Ishikawa (cell line): ENCODE measurements around the gene AP5Z1.

Experiments used
- CEBPB ChIP-seq: IDR thresholded peaks from 2 replicates; pipeline ENCODE4 v1.6.1; 2012
- CREB1 ChIP-seq: IDR thresholded peaks from 2 replicates; pipeline ENCODE4 v1.6.1; 2012; ENCODE audit warnings: low read depth
- EGR1 ChIP-seq: IDR thresholded peaks from 2 replicates; pipeline ENCODE4 v1.6.1; 2012
- EP300 ChIP-seq: IDR thresholded peaks from 2 replicates; pipeline ENCODE4 v1.6.1; 2012; ENCODE audit warnings: borderline replicate concordance
- FOXM1 ChIP-seq: IDR thresholded peaks from 2 replicates; pipeline ENCODE4 v1.6.1; 2012; ENCODE audit warnings: low read depth, borderline replicate concordance
- NFIC ChIP-seq: IDR thresholded peaks from 2 replicates; pipeline ENCODE4 v1.6.1; 2012
- RAD21 ChIP-seq: IDR thresholded peaks from 2 replicates; pipeline ENCODE4 v1.6.1; 2012; ENCODE audit warnings: low read depth
- TAF1 ChIP-seq: IDR thresholded peaks from 2 replicates; pipeline ENCODE4 v1.6.1; 2012; ENCODE audit warnings: low read depth, mild to moderate bottlenecking
- TCF12 ChIP-seq: IDR thresholded peaks from 2 replicates; pipeline ENCODE4 v1.6.1; 2012; ENCODE audit warnings: low read depth
- TEAD4 ChIP-seq: IDR thresholded peaks from 2 replicates; pipeline ENCODE4 v1.6.1; 2012
- YY1 ChIP-seq: IDR thresholded peaks from 2 replicates; pipeline ENCODE4 v1.6.1; 2012; ENCODE audit warnings: low read depth
- ZBTB7A ChIP-seq: IDR thresholded peaks from 2 replicates; pipeline ENCODE4 v1.6.1; 2012; ENCODE audit warnings: low read depth
- TF ChIP-seq, protein P1 (sequence below): IDR thresholded peaks from 2 replicates; pipeline ENCODE4 v1.6.1; 2012
- TF ChIP-seq, protein P2 (sequence below): IDR thresholded peaks from 2 replicates; pipeline ENCODE4 v1.6.1; 2012; ENCODE audit warnings: low read depth, mild to moderate bottlenecking
- TF ChIP-seq, protein P3 (sequence below): IDR thresholded peaks from 2 replicates; pipeline ENCODE4 v1.6.1; 2012

The AP5Z1 gene

DNA sequence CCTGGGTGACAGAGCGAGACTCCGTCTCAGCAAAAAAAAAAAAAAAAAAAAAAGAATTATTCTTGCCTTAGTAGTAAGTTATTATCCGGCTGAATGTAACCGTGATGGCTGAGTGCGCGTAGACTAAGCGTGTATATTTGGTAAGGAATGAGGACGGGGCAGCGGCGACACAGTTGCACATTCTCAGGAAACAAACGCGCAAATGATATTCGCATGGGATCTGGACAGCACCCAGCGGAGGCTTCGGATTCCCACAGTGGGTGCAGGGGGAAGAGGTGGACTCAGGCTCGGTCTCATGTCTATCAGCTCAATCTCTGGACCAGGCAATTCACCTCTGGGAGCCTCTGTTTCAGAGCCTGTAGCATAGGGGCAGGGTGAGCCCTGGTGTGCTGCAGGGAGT lies 57.3 kb downstream of the AP5Z1 start:
- TF ChIP-seq, protein P1, sequence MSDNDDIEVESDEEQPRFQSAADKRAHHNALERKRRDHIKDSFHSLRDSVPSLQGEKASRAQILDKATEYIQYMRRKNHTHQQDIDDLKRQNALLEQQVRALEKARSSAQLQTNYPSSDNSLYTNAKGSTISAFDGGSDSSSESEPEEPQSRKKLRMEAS = no peak
- TF ChIP-seq RAD21 = no peak
- TF ChIP-seq, protein P2, sequence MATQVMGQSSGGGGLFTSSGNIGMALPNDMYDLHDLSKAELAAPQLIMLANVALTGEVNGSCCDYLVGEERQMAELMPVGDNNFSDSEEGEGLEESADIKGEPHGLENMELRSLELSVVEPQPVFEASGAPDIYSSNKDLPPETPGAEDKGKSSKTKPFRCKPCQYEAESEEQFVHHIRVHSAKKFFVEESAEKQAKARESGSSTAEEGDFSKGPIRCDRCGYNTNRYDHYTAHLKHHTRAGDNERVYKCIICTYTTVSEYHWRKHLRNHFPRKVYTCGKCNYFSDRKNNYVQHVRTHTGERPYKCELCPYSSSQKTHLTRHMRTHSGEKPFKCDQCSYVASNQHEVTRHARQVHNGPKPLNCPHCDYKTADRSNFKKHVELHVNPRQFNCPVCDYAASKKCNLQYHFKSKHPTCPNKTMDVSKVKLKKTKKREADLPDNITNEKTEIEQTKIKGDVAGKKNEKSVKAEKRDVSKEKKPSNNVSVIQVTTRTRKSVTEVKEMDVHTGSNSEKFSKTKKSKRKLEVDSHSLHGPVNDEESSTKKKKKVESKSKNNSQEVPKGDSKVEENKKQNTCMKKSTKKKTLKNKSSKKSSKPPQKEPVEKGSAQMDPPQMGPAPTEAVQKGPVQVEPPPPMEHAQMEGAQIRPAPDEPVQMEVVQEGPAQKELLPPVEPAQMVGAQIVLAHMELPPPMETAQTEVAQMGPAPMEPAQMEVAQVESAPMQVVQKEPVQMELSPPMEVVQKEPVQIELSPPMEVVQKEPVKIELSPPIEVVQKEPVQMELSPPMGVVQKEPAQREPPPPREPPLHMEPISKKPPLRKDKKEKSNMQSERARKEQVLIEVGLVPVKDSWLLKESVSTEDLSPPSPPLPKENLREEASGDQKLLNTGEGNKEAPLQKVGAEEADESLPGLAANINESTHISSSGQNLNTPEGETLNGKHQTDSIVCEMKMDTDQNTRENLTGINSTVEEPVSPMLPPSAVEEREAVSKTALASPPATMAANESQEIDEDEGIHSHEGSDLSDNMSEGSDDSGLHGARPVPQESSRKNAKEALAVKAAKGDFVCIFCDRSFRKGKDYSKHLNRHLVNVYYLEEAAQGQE = no peak
- no peak for TF ChIP-seq YY1
- TF ChIP-seq TCF12 = no peak
- TF ChIP-seq EGR1 = no peak
- TF ChIP-seq, protein P3, sequence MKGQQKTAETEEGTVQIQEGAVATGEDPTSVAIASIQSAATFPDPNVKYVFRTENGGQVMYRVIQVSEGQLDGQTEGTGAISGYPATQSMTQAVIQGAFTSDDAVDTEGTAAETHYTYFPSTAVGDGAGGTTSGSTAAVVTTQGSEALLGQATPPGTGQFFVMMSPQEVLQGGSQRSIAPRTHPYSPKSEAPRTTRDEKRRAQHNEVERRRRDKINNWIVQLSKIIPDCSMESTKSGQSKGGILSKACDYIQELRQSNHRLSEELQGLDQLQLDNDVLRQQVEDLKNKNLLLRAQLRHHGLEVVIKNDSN = no peak
- TF ChIP-seq ZBTB7A = no peak

GRCh38 chr7:4833176-4833575 lies 57.8 kb downstream of the AP5Z1 start:
- TF ChIP-seq CEBPB (no peak), ZBTB7A (no peak)
- TF ChIP-seq, protein P3 = no peak

GRCh38 chr7:4833691-4834600 lies 58.5 kb downstream of the AP5Z1 start:
- TF ChIP-seq, protein P3 = no peak
- TF ChIP-seq TCF12 (no peak), TEAD4 (no peak), YY1 (no peak), ZBTB7A (no peak), EGR1 (no peak), TAF1 (no peak), CREB1 (no peak), RAD21 (no peak), CEBPB (no peak), FOXM1 (no peak), NFIC (no peak), EP300 (no peak)
- TF ChIP-seq, protein P1 = no peak
- TF ChIP-seq, protein P2 = no peak

DNA sequence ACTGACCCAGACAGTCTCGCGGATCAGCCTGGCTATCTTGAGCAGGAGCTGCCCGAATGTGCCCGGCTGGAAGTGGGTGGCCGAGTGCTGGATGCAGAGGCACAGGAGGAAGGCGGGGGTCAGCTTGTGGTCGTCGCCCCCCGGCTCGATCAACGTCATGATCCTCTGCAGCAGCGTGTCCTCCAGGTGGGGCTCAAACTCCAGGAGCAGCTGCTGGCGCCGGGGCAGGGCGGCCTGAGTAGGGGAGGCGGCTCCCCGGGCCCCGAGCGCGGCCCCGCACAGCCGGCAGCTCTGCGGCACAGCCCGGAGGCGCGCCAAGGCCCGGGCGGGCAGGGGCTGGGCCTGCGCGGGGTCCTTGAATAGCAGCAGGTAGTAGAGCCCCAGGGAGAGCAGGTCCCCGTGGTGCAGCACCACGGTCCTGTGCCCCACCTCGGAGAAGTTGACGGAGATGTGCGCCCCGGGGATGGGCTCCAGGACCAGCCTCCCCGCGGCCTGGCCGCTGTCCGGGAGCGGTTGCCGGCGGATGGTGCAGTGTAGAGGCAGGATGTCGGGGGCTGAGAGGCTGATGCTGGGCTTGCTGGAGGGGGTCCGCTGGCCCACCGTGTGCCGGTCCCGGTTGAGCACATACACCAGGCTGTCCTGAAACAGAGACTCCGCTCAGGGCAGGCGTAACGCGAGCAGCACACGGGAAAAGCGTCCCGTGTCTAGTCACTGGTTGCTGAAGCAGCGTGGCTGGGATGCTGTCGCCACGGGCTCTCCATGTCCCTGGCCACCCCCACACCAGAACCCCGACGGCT lies 59.4 kb downstream of the AP5Z1 start:
- TF ChIP-seq, protein P2 = no peak
- TF ChIP-seq CREB1 (no peak), TCF12 (no peak), EP300 (no peak), NFIC (no peak), TEAD4 (no peak), YY1 (no peak), RAD21 (no peak), FOXM1 (no peak), CEBPB (no peak), ZBTB7A (no peak), TAF1 (no peak), EGR1 (no peak)
- TF ChIP-seq, protein P1 = no peak
- TF ChIP-seq, protein P3 = no peak
